GM19193 (cell line): ENCODE data around the gene XIRP2.
A peak's percentile ranks its signal among the peaks of the same experiment; 100 is the strongest.

Source experiments
- POLR2A ChIP-seq: IDR thresholded peaks from 4 replicates; pipeline ENCODE4 v1.6.1; 2011; ENCODE audit not compliant: insufficient read depth, insufficient read length; ENCODE audit errors: extremely low read depth

The XIRP2 gene

GRCh38 chr2:167254721-167255120, 366.4 kb downstream of the XIRP2 start:
- no peak for TF ChIP-seq POLR2A

GRCh38 chr2:167258712-167259111, 370.4 kb downstream of the XIRP2 start:
- no peak for TF ChIP-seq POLR2A

- TF ChIP-seq POLR2A, result no peak
These were observed 376.1 kb downstream of the XIRP2 start for GRCh38 chr2:167264380-167264779.

GRCh38 chr2:167265004-167265403, 376.7 kb downstream of the XIRP2 start:
- TF ChIP-seq POLR2A, result no peak

- no peak for TF ChIP-seq POLR2A
These were observed 377.4 kb downstream of the XIRP2 start for GRCh38 chr2:167265722-167266121.

GRCh38 chr2:167271932-167272331, 383.7 kb downstream of the XIRP2 start:
- no peak for TF ChIP-seq POLR2A

GRCh38 chr2:167275046-167275445, 386.8 kb downstream of the XIRP2 start:
- no peak for TF ChIP-seq POLR2A

- no peak for TF ChIP-seq POLR2A
These were observed 391.5 kb downstream of the XIRP2 start for GRCh38 chr2:167279810-167280209.

GRCh38 chr2:167287212-167287611, 398.9 kb downstream of the XIRP2 start:
- no peak for TF ChIP-seq POLR2A

- no peak for TF ChIP-seq POLR2A
These were observed 401.6 kb downstream of the XIRP2 start for GRCh38 chr2:167289651-167290410.

- peak; percentile 27 for TF ChIP-seq POLR2A
These were observed 404.3 kb downstream of the XIRP2 start, which contains the start of gene B3GALT1 for GRCh38 chr2:167292430-167293171. Gene B3GALT1, plus strand, starts transcription at chr2:167293001.

GRCh38 chr2:167293172-167293781, 405.0 kb downstream of the XIRP2 start:
- no peak for TF ChIP-seq POLR2A

GRCh38 chr2:167293943-167294775, 405.9 kb downstream of the XIRP2 start:
- no peak for TF ChIP-seq POLR2A

- no peak for TF ChIP-seq POLR2A
These were observed 406.5 kb downstream of the XIRP2 start for GRCh38 chr2:167294776-167295140.

- no peak for TF ChIP-seq POLR2A
These were observed 409.0 kb downstream of the XIRP2 start for GRCh38 chr2:167297292-167297691.
